ES-I3 (cell line): ENCODE results near the gene HADH.

Source experiments
- H3K36me3 ChIP-seq: 2 replicates; pipeline ENCODE4 v1.6.1; 2013; ENCODE audit warnings: mild to moderate bottlenecking, low read length, control low read depth, moderate library complexity; ENCODE audit not compliant: insufficient read depth
- H3K4me1 ChIP-seq: 2 replicates; pipeline ENCODE4 v1.6.1; 2013; ENCODE audit warnings: mild to moderate bottlenecking, control low read depth, low read length; ENCODE audit not compliant: insufficient read depth
- H3K9ac ChIP-seq: 2 replicates; pipeline ENCODE4 v1.6.1; 2013; ENCODE audit warnings: low read depth, mild to moderate bottlenecking, low read length, moderate library complexity
- H3K9me3 ChIP-seq: 2 replicates; pipeline ENCODE4 v1.6.1; 2013; ENCODE audit warnings: mild to moderate bottlenecking, low read length, moderate library complexity; ENCODE audit not compliant: control insufficient read depth, insufficient read depth

The HADH gene

DNA sequence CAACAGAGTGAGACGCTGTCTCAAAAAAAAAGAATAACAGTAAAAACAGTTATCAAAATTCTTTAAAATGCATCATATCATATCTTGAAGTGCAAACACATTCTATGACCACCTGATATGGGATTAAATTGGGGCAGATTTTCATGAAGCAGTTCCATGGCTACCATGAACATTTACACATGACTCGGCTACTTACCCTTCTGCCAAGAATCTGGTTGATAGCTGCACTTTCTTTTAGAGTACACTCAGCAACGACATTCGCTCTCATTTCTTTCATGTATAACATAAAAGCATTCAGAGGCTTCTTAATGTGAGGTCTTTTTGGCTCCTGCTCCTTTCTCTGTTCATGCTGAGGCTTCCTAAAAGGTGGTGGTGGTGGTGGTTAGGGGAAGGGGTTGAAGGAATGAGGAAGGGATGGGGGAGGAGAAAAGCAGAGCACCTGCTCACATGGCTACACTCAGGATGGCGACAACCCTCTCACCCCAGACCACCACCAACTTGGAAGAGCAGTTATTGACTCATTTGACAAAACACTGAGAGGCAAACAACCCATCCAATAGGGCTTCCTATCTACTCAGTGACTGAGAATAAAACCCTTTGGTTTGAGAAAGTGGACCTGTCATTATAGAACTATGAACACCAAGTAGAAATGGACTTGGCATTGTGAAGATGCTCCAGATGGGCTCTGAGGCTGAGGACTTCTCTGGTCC lies 88.5 kb downstream of the HADH start:
- Histone ChIP-seq H3K9ac (no peak overlapping the region), H3K4me1 (no peaks in the 10 kb centered on the region), H3K9me3 (no peaks in the 10 kb centered on the region), H3K36me3 (no peaks in the 10 kb centered on the region)

DNA sequence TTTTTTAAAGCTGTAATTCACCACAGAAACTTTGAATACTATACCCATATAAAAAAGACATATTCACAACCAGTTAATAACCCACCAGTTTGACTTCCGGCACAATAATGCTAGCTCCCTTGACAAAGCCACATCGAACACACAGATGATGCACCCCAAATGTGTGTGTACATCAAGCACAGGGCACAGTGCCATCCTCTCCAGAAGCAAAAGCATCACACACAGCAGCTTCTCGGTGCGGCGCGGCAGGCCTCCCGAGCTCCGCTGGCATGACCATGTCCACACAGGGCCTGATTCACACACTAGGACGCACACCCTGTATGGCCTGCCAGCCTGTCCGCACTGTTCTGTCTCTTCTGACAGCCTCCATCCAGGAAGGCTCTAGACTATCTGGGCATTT lies 91.1 kb downstream of the HADH start:
- no peaks in the 10 kb centered on the region for H3K36me3 ChIP-seq
- H3K9ac ChIP-seq = no peak overlapping the region
- no peaks in the 10 kb centered on the region for H3K4me1 ChIP-seq
- no peaks in the 10 kb centered on the region for H3K9me3 ChIP-seq

DNA sequence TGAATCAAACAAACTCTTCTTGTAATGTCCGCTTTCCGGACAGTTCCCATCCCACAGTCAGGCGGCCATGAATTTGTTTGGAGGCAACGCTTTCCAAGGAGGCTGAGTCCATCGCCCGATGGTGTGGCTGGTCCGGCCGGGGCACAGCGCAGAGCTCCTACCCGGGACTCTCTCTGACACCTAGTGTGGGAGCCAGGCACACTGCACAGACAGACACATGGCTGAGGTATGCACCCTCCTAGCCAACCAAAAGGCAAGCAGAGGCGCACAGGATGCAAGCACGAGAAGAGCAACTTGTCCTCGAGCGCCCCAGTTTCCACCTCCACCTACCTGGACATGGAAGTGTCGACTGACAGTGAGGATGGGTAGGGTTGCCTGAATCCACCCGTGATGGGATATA lies 91.6 kb downstream of the HADH start:
- Histone ChIP-seq H3K36me3 (no peaks in the 10 kb centered on the region), H3K9me3 (no peaks in the 10 kb centered on the region), H3K4me1 (no peaks in the 10 kb centered on the region), H3K9ac (no peak overlapping the region)
